ENCODE results near the gene SAA2.

The SAA2 gene

GRCh38 chr11:18245396-18245795 lies 3.1 kb downstream of the SAA2 start:
- no peaks in the 10 kb centered on the region for H3K27me3 ChIP-seq (ENCODE audit: insufficient read depth, poor library complexity, severe bottlenecking)
- no peak for DNase-seq (ENCODE audit: low spot score)
- no peak overlapping the region for H3K27ac ChIP-seq (ENCODE audit: poor library complexity, severe bottlenecking)
- ATAC-seq (ENCODE audit: low read depth) = 0 out of 3 replicates have a peak, but pooled peaks have one; percentile 19
- H3K4me1 ChIP-seq (ENCODE audit: insufficient read depth, poor library complexity, severe bottlenecking) = peaks cover 3% of the 10 kb centered on the region
- TF ChIP-seq, protein P1, sequence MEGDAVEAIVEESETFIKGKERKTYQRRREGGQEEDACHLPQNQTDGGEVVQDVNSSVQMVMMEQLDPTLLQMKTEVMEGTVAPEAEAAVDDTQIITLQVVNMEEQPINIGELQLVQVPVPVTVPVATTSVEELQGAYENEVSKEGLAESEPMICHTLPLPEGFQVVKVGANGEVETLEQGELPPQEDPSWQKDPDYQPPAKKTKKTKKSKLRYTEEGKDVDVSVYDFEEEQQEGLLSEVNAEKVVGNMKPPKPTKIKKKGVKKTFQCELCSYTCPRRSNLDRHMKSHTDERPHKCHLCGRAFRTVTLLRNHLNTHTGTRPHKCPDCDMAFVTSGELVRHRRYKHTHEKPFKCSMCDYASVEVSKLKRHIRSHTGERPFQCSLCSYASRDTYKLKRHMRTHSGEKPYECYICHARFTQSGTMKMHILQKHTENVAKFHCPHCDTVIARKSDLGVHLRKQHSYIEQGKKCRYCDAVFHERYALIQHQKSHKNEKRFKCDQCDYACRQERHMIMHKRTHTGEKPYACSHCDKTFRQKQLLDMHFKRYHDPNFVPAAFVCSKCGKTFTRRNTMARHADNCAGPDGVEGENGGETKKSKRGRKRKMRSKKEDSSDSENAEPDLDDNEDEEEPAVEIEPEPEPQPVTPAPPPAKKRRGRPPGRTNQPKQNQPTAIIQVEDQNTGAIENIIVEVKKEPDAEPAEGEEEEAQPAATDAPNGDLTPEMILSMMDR (IDR thresholded peaks at IDR 0.05; ENCODE audit: poor library complexity, severe bottlenecking) = no peak
- no peak overlapping the region for H3K4me3 ChIP-seq (ENCODE audit: severe bottlenecking)
- H3K36me3 ChIP-seq (ENCODE audit: low read depth) = no peaks in the 10 kb centered on the region
- no peaks in the 10 kb centered on the region for H3K9me3 ChIP-seq (ENCODE audit: severe bottlenecking)

DNA sequence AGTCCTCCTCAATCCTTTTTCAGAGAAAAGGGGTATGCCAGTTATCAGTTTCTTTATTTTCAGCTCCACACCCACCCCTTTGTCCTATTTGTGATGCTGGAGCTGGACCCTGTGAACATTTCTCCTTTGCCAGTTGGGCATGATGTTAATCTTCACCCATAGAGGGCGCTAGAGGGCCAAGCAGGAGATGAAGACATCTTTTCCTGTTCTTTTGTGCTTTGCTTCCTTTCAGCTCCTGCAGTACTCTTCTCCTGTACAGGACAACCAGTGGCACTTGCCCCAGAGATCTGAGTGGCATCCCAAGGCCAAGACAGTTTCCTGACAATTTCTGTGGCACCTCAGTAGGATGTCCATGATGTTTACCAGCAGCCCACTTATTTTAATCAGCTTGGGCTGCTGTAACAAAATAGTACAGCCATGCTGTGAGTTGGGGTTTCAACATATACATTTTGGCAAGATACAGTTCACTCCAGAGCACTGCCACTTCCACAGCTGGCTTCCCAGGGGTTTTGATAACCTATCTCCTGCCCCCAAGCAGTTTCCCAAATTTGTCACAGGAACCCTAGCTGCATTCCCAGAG lies 4.6 kb downstream of the SAA2 start:
- TF ChIP-seq, protein P1 (IDR thresholded peaks at IDR 0.05; ENCODE audit: poor library complexity, severe bottlenecking) = peak; percentile 92
- Histone ChIP-seq H3K4me3 (ENCODE audit: severe bottlenecking) (no peak overlapping the region), H3K4me1 (ENCODE audit: insufficient read depth, poor library complexity, severe bottlenecking) (peaks cover 3% of the 10 kb centered on the region), H3K27ac (ENCODE audit: poor library complexity, severe bottlenecking) (no peak overlapping the region), H3K9me3 (ENCODE audit: severe bottlenecking) (no peaks in the 10 kb centered on the region), H3K27me3 (ENCODE audit: insufficient read depth, poor library complexity, severe bottlenecking) (no peaks in the 10 kb centered on the region), H3K36me3 (ENCODE audit: low read depth) (no peaks in the 10 kb centered on the region)
- peak; percentile 55 for ATAC-seq (ENCODE audit: low read depth)
- no peak for DNase-seq (ENCODE audit: low spot score)

DNA sequence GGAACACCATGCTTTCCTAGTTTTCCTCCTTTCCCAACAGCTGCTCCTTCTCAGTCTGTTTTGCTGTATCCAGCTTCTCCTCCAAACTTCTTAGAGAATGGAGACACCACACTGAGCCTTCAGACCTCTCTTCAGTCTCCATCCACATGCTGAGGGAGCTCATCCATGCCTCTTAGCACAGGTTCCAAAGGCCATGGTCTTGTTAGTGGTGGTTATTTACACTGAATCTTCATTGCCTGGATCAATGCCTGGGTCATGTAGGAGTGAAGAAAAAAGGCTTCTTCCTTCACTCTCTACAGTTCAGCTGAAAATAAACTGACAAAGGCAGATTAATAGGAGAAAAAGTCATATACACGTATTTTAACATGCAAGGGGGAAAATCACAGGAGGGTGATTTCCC lies 8.8 kb downstream of the SAA2 start:
- TF ChIP-seq, protein P1 (IDR thresholded peaks at IDR 0.05; ENCODE audit: poor library complexity, severe bottlenecking) = no peak
- ATAC-seq (ENCODE audit: low read depth) = no peak

GRCh38 chr11:18236664-18237356 lies 11.7 kb downstream of the SAA2 start, which contains the start of gene SAA4:
Gene SAA4 (minus strand): TSS chr11:18236802. CDS start chr11:18235926, 876 bp downstream.
- ATAC-seq (ENCODE audit: low read depth) (no peak), DNase-seq (ENCODE audit: low spot score) (no peak)
- Histone ChIP-seq H3K4me3 (ENCODE audit: severe bottlenecking) (no peak within 1 kb of the TSS), H3K27me3 (ENCODE audit: insufficient read depth, poor library complexity, severe bottlenecking) (no peaks in the 10 kb centered on the region), H3K27ac (ENCODE audit: poor library complexity, severe bottlenecking) (no peak within 1 kb of the TSS), H3K9me3 (ENCODE audit: severe bottlenecking) (no peaks in the 10 kb centered on the region), H3K36me3 (ENCODE audit: low read depth) (no peaks in the 10 kb centered on the region), H3K4me1 (ENCODE audit: insufficient read depth, poor library complexity, severe bottlenecking) (no peaks in the 10 kb centered on the region)
- TF ChIP-seq, protein P1 (IDR thresholded peaks at IDR 0.05; ENCODE audit: poor library complexity, severe bottlenecking) = no peak

More for the DNA sequence above, 8.8 kb downstream of the SAA2 start:
- H3K4me3 ChIP-seq (ENCODE audit: severe bottlenecking) = no peak overlapping the region
- no peaks in the 10 kb centered on the region for H3K36me3 ChIP-seq (ENCODE audit: low read depth)
- H3K27ac ChIP-seq (ENCODE audit: poor library complexity, severe bottlenecking) = no peak overlapping the region
- no peaks in the 10 kb centered on the region for H3K27me3 ChIP-seq (ENCODE audit: insufficient read depth, poor library complexity, severe bottlenecking)
- H3K4me1 ChIP-seq (ENCODE audit: insufficient read depth, poor library complexity, severe bottlenecking) = no peaks in the 10 kb centered on the region
- no peaks in the 10 kb centered on the region for H3K9me3 ChIP-seq (ENCODE audit: severe bottlenecking)
- DNase-seq (ENCODE audit: low spot score) = no peak

Data from RWPE2 (cell line).